C4-2B (cell line): ENCODE measurements around the gene OTUD4.
A peak's percentile ranks its signal among the peaks of the same experiment; 100 is the strongest.
"Not testable (repeated sequence)": the region's sequence is repeated elsewhere in the genome, so short reads cannot be mapped to it uniquely, and the experiment has no call there.

Experiments used
- H3K27ac ChIP-seq: fragments of 450-650 bp; 2 replicates; pipeline ENCODE4 v1.5.1; 2017
- ZFX ChIP-seq: fragments of 450-650 bp; IDR thresholded peaks from 2 replicates; pipeline ENCODE4 v1.6.1; 2017
- TF ChIP-seq, protein P1 (sequence below): fragments of 450-650 bp; conservative IDR thresholded peaks from 2 replicates; pipeline ENCODE4 v1.5.1; 2017; ENCODE audit warnings: mild to moderate bottlenecking

OTUD4 gene, protein sequence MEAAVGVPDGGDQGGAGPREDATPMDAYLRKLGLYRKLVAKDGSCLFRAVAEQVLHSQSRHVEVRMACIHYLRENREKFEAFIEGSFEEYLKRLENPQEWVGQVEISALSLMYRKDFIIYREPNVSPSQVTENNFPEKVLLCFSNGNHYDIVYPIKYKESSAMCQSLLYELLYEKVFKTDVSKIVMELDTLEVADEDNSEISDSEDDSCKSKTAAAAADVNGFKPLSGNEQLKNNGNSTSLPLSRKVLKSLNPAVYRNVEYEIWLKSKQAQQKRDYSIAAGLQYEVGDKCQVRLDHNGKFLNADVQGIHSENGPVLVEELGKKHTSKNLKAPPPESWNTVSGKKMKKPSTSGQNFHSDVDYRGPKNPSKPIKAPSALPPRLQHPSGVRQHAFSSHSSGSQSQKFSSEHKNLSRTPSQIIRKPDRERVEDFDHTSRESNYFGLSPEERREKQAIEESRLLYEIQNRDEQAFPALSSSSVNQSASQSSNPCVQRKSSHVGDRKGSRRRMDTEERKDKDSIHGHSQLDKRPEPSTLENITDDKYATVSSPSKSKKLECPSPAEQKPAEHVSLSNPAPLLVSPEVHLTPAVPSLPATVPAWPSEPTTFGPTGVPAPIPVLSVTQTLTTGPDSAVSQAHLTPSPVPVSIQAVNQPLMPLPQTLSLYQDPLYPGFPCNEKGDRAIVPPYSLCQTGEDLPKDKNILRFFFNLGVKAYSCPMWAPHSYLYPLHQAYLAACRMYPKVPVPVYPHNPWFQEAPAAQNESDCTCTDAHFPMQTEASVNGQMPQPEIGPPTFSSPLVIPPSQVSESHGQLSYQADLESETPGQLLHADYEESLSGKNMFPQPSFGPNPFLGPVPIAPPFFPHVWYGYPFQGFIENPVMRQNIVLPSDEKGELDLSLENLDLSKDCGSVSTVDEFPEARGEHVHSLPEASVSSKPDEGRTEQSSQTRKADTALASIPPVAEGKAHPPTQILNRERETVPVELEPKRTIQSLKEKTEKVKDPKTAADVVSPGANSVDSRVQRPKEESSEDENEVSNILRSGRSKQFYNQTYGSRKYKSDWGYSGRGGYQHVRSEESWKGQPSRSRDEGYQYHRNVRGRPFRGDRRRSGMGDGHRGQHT

GRCh38 chr4:145180298-145181090, at the start of gene OTUD4:
Gene OTUD4, minus strand, starts transcription at chr4:145180589. Its CDS starts 616 bp downstream, at chr4:145179973.
- TF ChIP-seq ZFX, result peak; percentile 88
- TF ChIP-seq, protein P1, sequence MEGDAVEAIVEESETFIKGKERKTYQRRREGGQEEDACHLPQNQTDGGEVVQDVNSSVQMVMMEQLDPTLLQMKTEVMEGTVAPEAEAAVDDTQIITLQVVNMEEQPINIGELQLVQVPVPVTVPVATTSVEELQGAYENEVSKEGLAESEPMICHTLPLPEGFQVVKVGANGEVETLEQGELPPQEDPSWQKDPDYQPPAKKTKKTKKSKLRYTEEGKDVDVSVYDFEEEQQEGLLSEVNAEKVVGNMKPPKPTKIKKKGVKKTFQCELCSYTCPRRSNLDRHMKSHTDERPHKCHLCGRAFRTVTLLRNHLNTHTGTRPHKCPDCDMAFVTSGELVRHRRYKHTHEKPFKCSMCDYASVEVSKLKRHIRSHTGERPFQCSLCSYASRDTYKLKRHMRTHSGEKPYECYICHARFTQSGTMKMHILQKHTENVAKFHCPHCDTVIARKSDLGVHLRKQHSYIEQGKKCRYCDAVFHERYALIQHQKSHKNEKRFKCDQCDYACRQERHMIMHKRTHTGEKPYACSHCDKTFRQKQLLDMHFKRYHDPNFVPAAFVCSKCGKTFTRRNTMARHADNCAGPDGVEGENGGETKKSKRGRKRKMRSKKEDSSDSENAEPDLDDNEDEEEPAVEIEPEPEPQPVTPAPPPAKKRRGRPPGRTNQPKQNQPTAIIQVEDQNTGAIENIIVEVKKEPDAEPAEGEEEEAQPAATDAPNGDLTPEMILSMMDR, result peak; percentile 23

GRCh38 chr4:145223228-145223627, 42.8 kb upstream of the OTUD4 start:
- H3K27ac ChIP-seq, result not testable (repeated sequence)

More at GRCh38 chr4:145180298-145181090, at the start of gene OTUD4:
- H3K27ac ChIP-seq, result peak within 1 kb of the TSS; percentile 80

DNA sequence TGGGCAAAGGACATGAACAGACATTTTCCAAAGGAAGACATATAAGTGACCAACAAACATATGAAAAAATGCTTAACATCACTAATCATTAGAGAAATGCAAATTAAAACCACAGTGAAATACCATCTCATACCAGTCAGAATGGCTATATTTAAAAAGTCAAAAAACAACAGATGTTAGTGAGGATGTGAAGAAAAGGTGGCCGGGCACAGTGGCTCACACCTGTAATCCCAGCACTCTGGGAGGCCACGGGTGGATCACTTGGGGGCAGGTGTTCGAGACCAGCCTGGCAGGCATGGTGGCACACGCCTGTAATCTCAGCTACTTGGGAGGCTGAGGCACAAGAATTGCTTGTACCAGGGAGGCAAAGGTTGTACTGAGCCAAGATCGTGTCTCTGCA, 41.1 kb upstream of the OTUD4 start:
- H3K27ac ChIP-seq, result not testable (repeated sequence)

DNA sequence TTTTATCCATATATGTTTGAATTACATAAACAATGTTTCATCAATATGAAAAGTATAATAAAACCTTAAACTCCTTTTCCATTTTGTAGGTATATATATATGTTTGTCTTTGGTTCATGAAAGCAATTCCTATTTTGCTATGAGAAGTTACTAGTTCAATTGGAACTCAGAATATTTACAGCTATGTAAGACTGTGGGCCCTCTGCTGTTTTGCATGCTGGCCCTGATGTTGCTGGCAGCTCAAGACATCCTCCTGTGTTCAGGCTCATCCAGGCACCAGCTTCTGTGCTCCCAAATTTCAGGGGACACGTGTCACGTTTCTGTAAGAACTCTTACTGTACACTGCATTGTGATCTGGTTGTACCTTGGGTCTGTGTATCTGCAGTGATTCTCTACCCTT, 38.7 kb upstream of the OTUD4 start:
- H3K27ac ChIP-seq, result no peak overlapping the region
- TF ChIP-seq ZFX, result no peak
- TF ChIP-seq, protein P1, result no peak

DNA sequence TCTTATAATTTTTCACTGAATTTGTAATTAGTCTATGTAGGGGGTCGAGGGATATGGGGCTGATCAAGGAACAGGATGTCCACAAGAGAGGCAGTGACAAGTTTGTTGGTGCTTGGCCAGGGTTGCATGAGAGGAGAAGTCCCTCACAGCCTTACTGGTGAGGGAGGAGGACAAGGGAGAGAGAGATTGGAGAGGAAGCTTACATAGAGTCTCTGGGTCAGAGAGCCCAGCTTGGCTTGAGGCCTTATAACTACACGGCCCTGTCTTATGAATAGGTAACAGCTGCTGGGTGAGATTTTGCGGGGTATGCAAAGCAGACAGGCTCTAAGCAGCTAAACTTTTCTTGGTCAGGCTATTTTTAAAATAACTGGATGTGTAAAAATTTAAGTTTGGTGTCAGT, 37.9 kb upstream of the OTUD4 start:
- H3K27ac ChIP-seq, result no peak overlapping the region
- no peak for TF ChIP-seq ZFX
- TF ChIP-seq, protein P1, result no peak

GRCh38 chr4:145217349-145217748, 37.0 kb upstream of the OTUD4 start:
- TF ChIP-seq ZFX, result no peak
- TF ChIP-seq, protein P1, result no peak
- no peak overlapping the region for H3K27ac ChIP-seq

- no peak for TF ChIP-seq ZFX
- TF ChIP-seq, protein P1, result peak; percentile 80
- no peak overlapping the region for H3K27ac ChIP-seq
Observed at GRCh38 chr4:145216535-145216934, 36.1 kb upstream of the OTUD4 start.
